ENCODE measurements around the gene ASCL2.
"Not testable (repeated sequence)": the region's sequence is repeated elsewhere in the genome, so short reads cannot be mapped to it uniquely, and the experiment has no call there.

Gene ASCL2

GRCh38 chr11:2299773-2300172 lies 29.4 kb upstream of the ASCL2 start:
- H3K4me3 ChIP-seq: no peak overlapping the region
- peak overlapping the region in 3 of 21 experiments; percentile 11 to 93 (median 65) for H3K27ac ChIP-seq

GRCh38 chr11:2298795-2299761 lies 28.7 kb upstream of the ASCL2 start:
- H3K4me3 ChIP-seq: no peak overlapping the region
- H3K27ac ChIP-seq: peak overlapping the region in 3 of 21 experiments; percentile 11 to 65 (median 29)

GRCh38 chr11:2298131-2298794 lies 27.9 kb upstream of the ASCL2 start:
- no peak overlapping the region for H3K27ac ChIP-seq
- no peak overlapping the region for H3K4me3 ChIP-seq

- Histone ChIP-seq H3K27ac (no peak overlapping the region), H3K4me3 (no peak overlapping the region)
These were observed 27.2 kb upstream of the ASCL2 start for GRCh38 chr11:2297623-2298030.

- Histone ChIP-seq H3K27ac (no peak overlapping the region), H3K4me3 (no peak overlapping the region)
These were observed 26.7 kb upstream of the ASCL2 start for GRCh38 chr11:2296913-2297622.

- H3K27ac ChIP-seq: no peak overlapping the region
- H3K4me3 ChIP-seq: no peak overlapping the region
These were observed 25.9 kb upstream of the ASCL2 start for GRCh38 chr11:2295971-2296912.

GRCh38 chr11:2294926-2295290 lies 24.5 kb upstream of the ASCL2 start:
- H3K4me3 ChIP-seq: no peak overlapping the region
- no peak overlapping the region for H3K27ac ChIP-seq

GRCh38 chr11:2293984-2294925 lies 23.9 kb upstream of the ASCL2 start:
- Histone ChIP-seq H3K4me3 (no peak overlapping the region), H3K27ac (no peak overlapping the region)

GRCh38 chr11:2293531-2293971 lies 23.2 kb upstream of the ASCL2 start:
- Histone ChIP-seq H3K27ac (no peak overlapping the region), H3K4me3 (no peak overlapping the region)

GRCh38 chr11:2290351-2290841 lies 20.0 kb upstream of the ASCL2 start:
- Histone ChIP-seq H3K4me3 (no peak overlapping the region), H3K27ac (no peak overlapping the region)

GRCh38 chr11:2289859-2290258 lies 19.5 kb upstream of the ASCL2 start:
- no peak overlapping the region for H3K4me3 ChIP-seq
- H3K27ac ChIP-seq: no peak overlapping the region

GRCh38 chr11:2289350-2289749 lies 19.0 kb upstream of the ASCL2 start:
- H3K4me3 ChIP-seq: no peak overlapping the region
- H3K27ac ChIP-seq: no peak overlapping the region

- Histone ChIP-seq H3K4me3 (no peak overlapping the region), H3K27ac (no peak overlapping the region)
These were observed 16.7 kb upstream of the ASCL2 start for GRCh38 chr11:2287091-2287490.

- not testable (repeated sequence) for H3K27ac ChIP-seq
These were observed 16.0 kb upstream of the ASCL2 start for GRCh38 chr11:2286350-2286749.

GRCh38 chr11:2280208-2280607 lies 9.8 kb upstream of the ASCL2 start:
- Histone ChIP-seq H3K27ac (no peak overlapping the region), H3K4me3 (no peak overlapping the region)

More at GRCh38 chr11:2286350-2286749, 16.0 kb upstream of the ASCL2 start:
- not testable (repeated sequence) for H3K4me3 ChIP-seq

- H3K4me3 ChIP-seq: no peak overlapping the region
- H3K27ac ChIP-seq: no peak overlapping the region
These were observed 7.6 kb upstream of the ASCL2 start for GRCh38 chr11:2277933-2278523.

GRCh38 chr11:2277008-2277346 lies 6.6 kb upstream of the ASCL2 start:
- H3K27ac ChIP-seq: no peak overlapping the region
- no peak overlapping the region for H3K4me3 ChIP-seq
